Measurements from ENCODE around the gene ARMH2.
"Not testable (repeated sequence)": the region's sequence is repeated elsewhere in the genome, so short reads cannot be mapped to it uniquely, and the experiment has no call there.

Gene ARMH2

GRCh38 chr6:24765968-24766367 is 32.7 kb downstream of the ARMH2 start:
- in situ Hi-C loops (cut with MboI; ENCODE audit: low sequenced_read_pairs), result loop anchor here (10.0 kb wide), 1 partner anchor 181 kb away; no protein-coding TSS in a partner anchor

- in situ Hi-C loops (cut with MboI; ENCODE audit: low sequenced_read_pairs), result loop anchor here (10.0 kb wide), 1 partner anchor 180 kb away; no protein-coding TSS in a partner anchor
Observed at GRCh38 chr6:24764833-24765828, 33.6 kb downstream of the ARMH2 start.

- in situ Hi-C loops (cut with MboI; ENCODE audit: low sequenced_read_pairs), result loop anchor here (10.0 kb wide), 1 partner anchor 179 kb away; no protein-coding TSS in a partner anchor
Observed at GRCh38 chr6:24763578-24763977, 35.1 kb downstream of the ARMH2 start.

- in situ Hi-C loops (cut with MboI; ENCODE audit: low sequenced_read_pairs), result loop anchor here (10.0 kb wide), 1 partner anchor 177 kb away; no protein-coding TSS in a partner anchor
Observed at GRCh38 chr6:24761851-24762250, 36.9 kb downstream of the ARMH2 start.

- in situ Hi-C loops (cut with MboI; ENCODE audit: low sequenced_read_pairs), result loop anchor here (10.0 kb wide), 1 partner anchor 177 kb away; no protein-coding TSS in a partner anchor
Observed at GRCh38 chr6:24761193-24761835, 37.4 kb downstream of the ARMH2 start.

GRCh38 chr6:24760210-24760609 is 38.5 kb downstream of the ARMH2 start:
- in situ Hi-C loops (cut with MboI; ENCODE audit: low sequenced_read_pairs), result loop anchor here (10.0 kb wide), 1 partner anchor 175 kb away; no protein-coding TSS in a partner anchor

GRCh38 chr6:24759718-24760117 is 39.0 kb downstream of the ARMH2 start:
- in situ Hi-C loops (cut with MboI; ENCODE audit: low sequenced_read_pairs), result loop anchor here (10.0 kb wide), 1 partner anchor 175 kb away; no protein-coding TSS in a partner anchor

GRCh38 chr6:24757611-24758010 is 41.1 kb downstream of the ARMH2 start:
- in situ Hi-C loops (cut with MboI; ENCODE audit: low sequenced_read_pairs), result no loop called here

GRCh38 chr6:24755279-24755678 is 43.4 kb downstream of the ARMH2 start:
- in situ Hi-C loops (cut with MboI; ENCODE audit: low sequenced_read_pairs), result no loop called here

- in situ Hi-C loops (cut with MboI; ENCODE audit: low sequenced_read_pairs), result not testable (repeated sequence)
Observed at GRCh38 chr6:24754378-24754777, 44.3 kb downstream of the ARMH2 start.

- in situ Hi-C loops (cut with MboI; ENCODE audit: low sequenced_read_pairs), result no loop called here
Observed at GRCh38 chr6:24753545-24753944, 45.2 kb downstream of the ARMH2 start.

GRCh38 chr6:24752917-24753492 is 45.7 kb downstream of the ARMH2 start:
- in situ Hi-C loops (cut with MboI; ENCODE audit: low sequenced_read_pairs), result no loop called here

GRCh38 chr6:24752503-24752902 is 46.2 kb downstream of the ARMH2 start:
- in situ Hi-C loops (cut with MboI; ENCODE audit: low sequenced_read_pairs), result no loop called here

- in situ Hi-C loops (cut with MboI; ENCODE audit: low sequenced_read_pairs), result not testable (repeated sequence)
Observed at GRCh38 chr6:24750878-24751277, 47.8 kb downstream of the ARMH2 start.

- in situ Hi-C loops (cut with MboI; ENCODE audit: low sequenced_read_pairs), result no loop called here
Observed at GRCh38 chr6:24749297-24749696, 49.4 kb downstream of the ARMH2 start.

All from HL-60/S4 (cell line).